Esophagus squamous epithelium (tissue), 4 donors: ENCODE data around the gene OGFRL1.

Source experiments
- POLR2A ChIP-seq, 4 donors: fragments of 450-650 bp; IDR thresholded peaks; one replicate each; pipeline ENCODE4 v1.6.1; 2017; ENCODE audit warnings: antibody characterized with exemption in 4 of 4, mild to moderate bottlenecking in 4 of 4, moderate library complexity in 3 of 4
- TF ChIP-seq, protein P1 (sequence below), 6 experiments: fragments of 450-650 bp in 4 of 6; fragments of 200-600 bp in 2 of 6; sonication (generic) in 2 of 6; IDR thresholded peaks; one replicate each; pipeline ENCODE4 v1.5.1; 2016 to 2019; ENCODE audit warnings: antibody characterized with exemption in 6 of 6, mild to moderate bottlenecking in 4 of 6, moderate library complexity in 4 of 6

DNA sequence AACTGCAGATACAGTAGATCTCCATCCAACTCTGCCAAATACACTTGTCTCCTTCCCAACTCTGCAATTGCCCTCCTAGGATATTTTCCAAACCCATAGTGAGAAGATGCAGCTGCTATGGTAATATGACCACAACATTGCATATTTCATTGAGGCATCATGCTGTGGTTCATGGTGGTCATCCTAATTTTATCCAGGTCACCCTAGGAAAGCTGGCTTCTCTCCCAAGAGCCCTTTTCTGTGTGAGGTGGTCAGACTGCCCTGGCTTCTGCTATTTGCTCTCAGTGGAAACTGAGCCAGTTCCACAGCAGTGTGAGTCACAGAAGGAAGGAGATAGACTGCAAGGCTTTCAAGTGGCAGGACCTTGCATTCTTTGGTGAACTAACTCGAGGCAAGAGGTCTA, 5.5 kb downstream of the OGFRL1 start:
- TF ChIP-seq, protein P1, sequence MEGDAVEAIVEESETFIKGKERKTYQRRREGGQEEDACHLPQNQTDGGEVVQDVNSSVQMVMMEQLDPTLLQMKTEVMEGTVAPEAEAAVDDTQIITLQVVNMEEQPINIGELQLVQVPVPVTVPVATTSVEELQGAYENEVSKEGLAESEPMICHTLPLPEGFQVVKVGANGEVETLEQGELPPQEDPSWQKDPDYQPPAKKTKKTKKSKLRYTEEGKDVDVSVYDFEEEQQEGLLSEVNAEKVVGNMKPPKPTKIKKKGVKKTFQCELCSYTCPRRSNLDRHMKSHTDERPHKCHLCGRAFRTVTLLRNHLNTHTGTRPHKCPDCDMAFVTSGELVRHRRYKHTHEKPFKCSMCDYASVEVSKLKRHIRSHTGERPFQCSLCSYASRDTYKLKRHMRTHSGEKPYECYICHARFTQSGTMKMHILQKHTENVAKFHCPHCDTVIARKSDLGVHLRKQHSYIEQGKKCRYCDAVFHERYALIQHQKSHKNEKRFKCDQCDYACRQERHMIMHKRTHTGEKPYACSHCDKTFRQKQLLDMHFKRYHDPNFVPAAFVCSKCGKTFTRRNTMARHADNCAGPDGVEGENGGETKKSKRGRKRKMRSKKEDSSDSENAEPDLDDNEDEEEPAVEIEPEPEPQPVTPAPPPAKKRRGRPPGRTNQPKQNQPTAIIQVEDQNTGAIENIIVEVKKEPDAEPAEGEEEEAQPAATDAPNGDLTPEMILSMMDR (IDR thresholded peaks at IDR 0.05) = no peak
- no peak for TF ChIP-seq POLR2A (IDR thresholded peaks at IDR 0.05)
